HG03469 (cell line): ENCODE results near the gene HNRNPLL.

Source experiments
- ATAC-seq: cut with Tn5 transposase; IDR thresholded peaks from one replicate; pipeline ENCODE4 v1.9.1; 2021; ENCODE audit warnings: mild to moderate bottlenecking, moderate library complexity, moderate number of reproducible peaks; ENCODE audit not compliant: unreplicated experiment

The HNRNPLL gene

DNA sequence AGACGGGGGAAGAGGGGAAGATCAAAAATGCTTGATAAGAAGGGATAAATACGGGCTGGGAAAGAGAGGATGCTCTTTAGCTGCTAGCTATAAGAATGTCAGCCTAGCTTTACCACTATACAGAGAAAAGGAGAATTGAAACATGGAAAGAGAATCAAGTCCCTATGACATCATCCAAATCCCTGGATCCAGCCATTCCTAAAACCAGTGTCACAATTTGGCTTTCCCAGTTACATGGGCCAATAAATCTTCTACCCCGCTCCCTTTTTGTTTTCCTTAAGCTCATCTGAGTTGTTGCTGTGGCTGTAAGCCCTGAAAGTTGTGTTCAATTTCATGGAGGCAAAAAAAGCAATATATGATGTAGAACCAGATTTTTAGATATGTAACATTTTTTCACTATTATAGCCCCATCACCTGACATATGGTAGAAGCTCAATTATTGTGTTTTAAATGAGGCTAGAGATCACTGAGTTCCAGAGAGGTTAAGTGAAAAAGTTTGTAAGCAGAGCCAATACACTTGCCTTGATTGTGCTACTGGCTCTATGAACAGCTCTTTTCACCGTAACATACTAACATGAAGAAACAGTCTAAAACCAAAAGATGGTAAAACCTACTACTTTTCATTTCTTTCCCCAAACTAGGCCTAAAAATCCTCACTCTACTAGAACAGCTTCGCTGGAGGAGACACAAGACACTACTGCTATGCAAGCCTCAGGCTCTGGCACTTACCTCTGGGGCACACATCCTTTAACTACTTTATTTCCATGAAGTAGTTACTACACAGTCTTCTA lies 4.3 kb downstream of the HNRNPLL start:
- ATAC-seq, result no peak

DNA sequence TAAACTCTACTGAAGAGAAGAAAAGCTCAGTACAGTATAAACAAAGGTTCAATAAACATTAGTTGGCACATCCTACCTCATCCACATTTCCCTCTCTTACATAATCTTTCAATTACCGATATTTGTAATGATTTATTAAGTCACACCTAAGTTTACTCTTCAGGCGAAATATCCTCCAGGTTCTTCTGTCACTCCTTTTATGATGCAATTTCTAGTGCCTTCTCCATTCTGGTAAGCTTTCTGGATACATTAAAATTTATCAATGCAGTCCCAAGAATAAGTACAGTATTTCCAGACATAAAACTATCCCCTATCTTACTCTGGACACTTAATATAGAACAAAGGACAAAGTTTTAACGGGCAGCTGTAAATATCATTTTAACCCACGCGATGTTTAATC lies 5.6 kb downstream of the HNRNPLL start:
- ATAC-seq, result no peak

DNA sequence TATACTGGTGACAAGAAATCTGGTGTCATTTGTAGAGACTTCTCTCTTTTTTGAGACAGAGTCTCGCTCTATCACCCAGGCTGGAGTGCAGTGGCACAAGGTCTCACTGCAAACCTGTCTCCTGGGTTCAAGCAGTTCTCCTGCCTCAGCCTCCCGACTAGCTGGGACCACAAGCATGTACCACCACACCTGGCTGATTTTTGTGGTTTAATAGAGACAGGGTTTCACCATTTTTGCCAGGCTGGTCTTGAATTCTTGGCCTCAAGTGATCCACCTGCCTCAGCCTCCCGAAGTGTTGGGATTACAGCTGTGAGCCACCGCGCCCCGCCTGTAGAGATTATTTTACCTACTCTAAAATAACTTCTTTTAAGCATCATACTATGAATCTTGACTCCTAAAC lies 6.5 kb downstream of the HNRNPLL start:
- ATAC-seq, result no peak

DNA sequence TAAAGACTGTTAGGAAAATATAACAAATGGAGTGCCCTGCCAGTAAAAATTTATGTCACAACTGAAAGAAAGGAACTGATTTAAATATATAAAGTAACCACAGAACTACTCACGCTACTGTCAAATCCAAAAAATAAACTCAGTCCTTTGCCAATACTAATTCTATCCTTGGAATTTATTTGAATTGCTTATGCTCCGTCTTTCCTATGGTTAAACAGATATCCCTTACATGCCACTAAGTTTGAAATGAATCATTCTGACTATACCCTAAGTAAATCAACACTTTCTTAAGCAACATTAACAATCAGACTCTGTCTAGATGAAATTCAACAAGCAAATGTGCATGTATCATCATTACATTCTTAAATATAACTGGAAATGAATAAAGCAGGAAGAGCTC lies 9.8 kb downstream of the HNRNPLL start:
- no peak for ATAC-seq

DNA sequence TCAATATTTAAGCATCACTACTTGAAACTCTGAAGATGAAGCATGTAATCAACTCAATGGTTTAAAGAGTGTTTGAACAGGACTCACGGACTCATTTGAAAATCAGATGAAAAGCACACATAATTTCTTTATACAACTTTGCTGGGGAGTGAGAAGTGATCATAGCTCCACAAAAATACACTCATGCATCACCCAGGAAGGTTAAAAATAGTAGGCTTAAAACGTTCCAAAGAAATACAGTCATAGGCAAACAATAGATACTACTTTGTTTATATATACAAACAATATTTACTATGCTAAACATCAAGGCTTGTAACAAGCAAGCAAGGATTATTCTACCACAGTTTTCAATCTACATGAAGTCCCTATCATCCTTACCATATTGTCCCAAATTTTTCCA lies 11.6 kb downstream of the HNRNPLL start:
- no peak for ATAC-seq

DNA sequence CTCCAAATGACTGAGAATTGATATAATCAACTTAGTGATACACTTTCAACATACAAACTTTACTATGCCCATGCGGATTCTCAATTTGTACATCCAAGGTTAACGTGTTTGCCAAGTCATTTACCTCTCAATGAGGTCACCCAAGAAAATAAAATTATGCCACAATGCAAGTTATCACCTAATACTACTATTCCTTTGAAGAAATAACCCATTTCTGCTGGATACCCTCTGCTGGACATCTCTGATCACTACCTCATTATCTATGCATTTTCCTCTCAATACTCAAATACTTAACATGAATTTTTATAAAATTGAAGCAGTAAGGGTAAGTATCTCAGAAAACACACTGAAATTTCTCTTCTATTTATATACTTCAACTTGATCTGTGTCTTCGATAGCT lies 12.7 kb downstream of the HNRNPLL start:
- ATAC-seq, result no peak

DNA sequence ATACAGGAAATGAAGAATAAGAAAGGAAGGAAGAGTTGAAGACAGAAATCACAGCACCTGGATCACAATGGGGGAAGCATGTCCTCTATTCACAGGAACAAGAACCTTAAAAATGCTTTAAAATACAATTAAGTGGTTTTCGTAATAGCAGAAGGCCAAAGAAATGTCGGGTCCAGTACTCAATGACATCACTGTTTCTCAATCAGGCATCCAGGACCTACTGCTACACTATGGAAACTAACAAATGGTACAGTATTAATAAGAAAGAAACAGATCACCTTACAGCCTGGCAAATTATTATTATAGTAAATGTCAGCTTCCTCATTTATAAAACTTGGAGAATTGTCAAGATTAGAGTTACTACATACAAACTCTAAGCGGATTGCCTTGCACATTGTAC lies 15.8 kb downstream of the HNRNPLL start:
- no peak for ATAC-seq

DNA sequence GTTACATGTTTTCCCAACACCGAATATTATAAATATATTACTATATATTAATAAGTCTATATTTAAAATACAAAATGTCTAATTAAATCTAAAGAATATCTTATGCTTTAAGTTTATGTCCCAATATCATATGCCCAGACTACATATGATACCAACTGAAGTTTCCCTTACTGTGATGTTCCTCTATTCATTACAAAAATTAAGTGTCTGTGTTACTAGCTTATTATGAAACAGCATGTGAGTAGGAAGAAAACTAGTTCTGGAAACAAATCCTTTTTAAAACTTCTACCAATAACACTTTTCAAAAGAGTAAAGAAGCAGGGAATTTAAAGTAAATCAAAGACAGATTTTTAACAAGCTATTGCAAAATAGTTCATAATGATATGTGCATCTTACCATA lies 17.8 kb downstream of the HNRNPLL start:
- no peak for ATAC-seq

DNA sequence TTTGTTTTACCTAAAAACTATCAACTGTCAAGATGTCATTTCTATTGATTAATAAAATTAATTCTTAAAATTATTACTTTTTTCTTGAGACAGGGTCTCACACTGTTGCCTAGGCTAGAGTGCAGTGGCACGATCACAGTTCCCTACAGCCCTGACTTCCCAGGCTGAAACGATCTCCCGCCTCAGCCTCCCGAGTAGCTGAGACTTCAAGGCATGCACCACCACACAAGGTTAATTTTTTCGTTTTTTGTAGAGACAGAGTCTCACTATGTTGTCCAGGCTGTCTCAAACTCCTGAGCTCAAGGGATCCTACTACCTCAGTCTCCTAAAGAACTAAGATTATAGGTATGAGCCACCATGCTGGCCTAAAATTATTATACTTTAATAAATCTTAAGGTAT lies 18.7 kb downstream of the HNRNPLL start:
- no peak for ATAC-seq

DNA sequence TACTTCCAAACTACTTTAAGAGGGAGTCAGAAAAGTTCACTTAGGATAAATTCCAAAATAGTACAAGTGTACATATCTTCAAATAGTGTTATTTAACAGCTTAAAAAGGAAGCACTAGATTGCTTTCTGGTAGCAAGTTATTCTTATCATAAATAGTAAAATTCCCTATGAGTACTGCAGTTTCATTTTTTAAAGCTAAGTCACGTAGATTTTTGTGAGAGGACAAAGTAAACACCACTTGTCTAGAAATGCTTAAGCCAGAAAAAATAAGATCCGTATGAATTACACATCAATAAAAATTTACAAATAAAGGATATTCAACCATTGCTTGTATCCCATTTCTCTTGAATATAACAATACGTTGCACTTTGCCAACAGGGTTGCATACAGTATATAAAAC lies 19.2 kb downstream of the HNRNPLL start:
- ATAC-seq, result no peak

DNA sequence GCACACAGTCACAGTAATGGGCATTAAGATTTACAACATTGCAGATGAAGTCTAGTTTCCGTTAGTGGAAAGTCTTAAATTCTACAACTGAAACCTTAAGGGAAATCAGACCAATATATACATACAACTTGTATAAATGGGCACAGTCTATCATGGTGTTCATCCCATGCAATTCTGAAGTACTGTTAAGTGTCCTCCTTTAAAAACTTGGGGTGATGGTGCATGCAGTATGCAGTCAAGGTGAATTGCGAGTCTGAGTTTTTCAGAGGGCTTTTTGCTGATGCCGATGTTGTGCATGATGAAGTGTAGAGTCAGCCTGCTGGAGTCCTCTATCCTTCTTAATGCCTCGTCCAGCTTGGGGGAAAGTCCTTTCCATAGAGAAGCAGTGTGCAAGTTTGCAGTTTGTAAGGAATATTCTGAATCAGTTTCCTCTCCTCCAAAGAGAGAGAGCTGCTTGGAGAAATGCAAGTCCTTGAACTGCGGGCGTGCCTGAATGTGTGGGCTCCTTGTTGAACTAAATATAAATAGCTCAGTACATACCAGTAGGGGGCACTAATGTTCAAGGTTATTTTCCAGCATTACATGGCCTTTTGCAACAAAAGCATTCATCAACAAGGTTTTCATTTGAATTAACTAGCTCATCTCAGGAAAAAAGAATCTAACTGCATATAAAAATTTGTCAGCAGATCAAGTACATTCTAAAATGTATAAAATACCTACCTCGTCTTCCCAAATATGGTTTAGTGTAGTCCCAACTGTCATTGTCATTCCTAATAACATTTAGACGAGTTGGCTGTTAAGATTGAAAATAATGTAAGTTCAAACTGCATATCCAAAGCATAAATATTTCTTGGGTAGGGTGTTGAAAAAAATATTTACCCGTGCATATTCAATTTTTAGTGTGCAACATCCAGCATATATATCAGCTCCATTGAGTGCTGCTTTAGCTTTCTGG lies 21.3 kb downstream of the HNRNPLL start:
- no peak for ATAC-seq

DNA sequence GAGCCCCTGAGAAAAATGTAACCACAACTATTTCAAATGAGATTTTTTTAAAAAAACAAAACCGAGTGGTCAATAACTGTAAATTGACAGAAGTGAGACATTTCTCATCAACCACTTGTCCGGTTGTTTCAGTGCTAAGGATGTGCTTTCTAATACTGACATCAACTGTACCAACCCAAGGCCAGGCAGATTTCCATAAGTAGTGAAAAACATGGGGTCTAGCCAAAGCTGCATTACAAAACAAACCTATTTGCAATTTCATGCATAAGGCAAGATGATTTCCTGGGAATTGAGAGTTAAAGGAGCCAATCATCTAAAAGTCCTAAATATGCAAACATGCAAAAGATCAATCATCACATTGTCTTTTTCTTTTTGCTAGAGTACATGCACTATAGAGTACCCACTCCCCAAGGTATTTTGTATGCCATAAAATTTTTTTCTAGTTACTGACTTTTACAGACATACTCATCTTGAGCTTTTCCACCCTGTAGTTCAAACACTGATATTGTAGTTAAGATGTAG lies 22.6 kb downstream of the HNRNPLL start:
- ATAC-seq, result no peak

DNA sequence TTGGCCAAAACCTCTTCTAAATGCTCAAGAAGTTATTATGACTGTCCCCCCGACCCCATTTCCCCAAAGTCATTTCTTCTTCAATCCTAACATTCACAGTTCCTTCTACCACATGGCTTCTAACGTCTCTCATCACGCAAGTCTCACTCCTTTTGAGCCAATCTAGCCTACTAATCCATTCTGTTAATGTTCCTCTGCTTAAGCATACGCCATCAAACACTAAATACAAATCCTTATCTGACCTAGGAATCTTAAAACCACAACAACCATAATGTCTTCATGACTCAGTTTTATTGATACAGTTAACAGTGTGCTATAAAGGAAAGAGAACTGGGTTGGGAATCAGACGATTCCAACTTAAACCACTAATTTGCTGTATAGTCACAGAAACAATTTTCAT lies 23.9 kb downstream of the HNRNPLL start:
- no peak for ATAC-seq

DNA sequence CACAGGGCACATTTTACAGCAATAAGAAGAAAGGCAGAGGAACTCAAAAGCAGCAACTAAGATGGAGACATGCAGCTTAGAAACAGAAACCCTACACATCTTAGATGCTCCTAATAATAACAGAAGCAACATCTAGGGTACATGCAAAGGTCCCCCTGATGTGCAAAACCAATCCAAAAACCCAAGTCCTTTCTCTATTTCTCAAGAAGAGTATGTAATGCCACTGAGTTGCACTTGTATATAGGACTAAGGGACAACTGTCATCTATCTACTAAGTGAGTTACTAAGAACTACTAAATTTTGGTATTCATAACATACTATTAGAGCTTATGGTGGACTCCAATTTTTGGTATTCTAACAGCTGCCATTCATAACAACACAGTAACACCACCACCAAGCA lies 28.4 kb downstream of the HNRNPLL start:
- no peak for ATAC-seq

DNA sequence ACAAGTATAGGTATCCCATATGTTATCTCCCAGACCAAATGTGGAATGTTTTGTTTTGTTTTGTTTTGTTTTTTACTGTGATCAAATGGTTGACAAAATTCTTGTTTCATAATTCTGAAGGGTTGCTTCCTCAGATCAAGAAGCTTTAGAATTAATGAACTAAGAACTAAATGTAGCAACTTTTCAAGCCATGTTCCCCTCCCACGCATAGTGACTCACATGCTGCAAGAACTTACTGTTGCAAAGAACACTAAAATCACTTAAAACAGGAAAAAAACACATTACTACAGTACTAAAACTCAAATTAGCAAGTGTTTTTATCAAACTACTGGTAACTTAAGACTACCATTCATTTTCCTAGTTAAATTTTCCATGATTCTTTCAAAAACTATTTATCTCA lies 30.6 kb downstream of the HNRNPLL start:
- no peak for ATAC-seq

DNA sequence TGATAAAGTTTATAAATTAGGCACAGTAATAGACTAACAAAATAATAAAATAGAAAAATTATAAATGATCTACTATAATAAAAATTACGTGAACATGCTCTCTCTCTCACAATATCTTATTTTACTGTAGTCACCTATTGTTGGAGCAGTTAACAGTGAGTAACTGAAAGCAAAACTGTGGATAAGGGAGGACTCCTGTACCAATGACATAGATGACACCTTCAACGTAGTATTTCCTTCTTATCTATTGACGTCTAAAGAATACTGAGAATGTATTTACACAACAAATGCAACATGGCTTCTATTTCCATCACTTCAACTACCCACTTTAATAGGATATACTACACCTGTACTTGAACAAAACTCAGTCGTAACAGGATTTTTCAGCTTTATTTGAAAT lies 31.5 kb downstream of the HNRNPLL start:
- no peak for ATAC-seq

DNA sequence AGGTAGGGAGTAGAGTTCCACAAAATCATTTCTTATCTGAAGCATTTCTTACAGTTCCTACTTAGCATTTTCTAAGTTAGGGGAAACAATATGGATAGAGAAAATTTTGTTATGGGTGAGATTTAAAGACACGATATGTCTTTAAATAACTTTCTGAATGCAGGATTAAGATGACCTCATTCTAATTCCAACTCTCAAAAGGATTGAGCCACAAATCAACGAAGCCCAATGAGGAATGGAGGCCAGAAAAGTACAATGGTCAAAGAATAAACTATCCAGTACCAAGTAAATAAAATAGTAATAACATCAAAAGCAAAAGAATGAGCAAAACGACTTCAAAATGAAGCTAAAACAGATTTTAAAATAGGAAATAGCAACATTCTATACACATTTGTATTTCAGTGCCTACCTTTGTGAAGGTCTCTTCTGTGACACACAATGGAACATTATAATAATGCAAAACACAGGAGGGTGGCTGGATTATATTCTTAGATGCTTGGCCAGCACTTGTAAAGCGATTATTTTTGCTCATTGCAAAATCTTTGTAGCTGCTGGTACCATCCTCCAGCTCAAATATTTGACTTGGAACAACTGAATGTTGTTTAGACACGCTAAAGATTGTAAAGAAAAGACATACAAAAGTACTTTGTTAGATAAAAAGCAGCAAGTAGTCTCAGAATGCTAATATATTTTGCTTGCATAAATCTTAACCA lies 33.8 kb downstream of the HNRNPLL start:
- ATAC-seq, result no peak

DNA sequence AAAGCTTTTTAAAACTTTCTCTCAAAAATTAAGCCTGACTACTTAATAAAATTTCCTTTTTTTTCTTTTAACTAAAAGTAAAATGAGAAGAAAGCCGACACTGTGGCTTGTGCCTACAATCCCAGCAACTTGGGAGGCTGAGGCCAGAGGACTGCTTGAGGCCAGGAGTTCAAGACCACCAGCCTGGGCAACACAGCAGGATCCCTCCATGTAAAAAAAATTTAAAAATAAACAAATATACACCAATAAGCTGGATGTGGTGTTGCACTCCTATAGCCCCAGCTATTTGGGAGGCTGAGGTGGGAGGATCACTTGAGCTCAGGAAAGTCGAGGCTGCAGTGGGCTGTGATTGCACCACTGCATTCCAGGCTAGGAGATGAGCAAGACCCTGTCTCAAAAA lies 37.4 kb downstream of the HNRNPLL start:
- no peak for ATAC-seq

DNA sequence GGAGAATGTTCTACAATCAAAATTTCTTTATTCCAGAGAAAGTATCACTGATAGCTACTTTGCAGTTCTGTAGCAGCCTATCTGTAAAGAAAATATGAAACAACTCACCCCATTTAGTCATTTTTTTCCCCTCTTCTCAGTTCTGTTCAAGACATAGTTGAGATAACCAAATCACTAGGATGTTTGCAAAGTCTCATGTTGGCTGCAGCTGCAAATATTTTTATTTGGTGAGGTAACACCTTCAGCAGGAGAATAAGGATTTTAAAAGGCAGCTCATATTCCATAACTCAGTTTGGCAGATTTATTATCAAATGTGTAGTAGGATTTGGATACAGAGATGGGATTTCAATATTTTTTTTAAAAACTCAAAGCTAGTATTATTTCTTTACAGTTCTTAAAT lies 41.0 kb downstream of the HNRNPLL start:
- no peak for ATAC-seq

DNA sequence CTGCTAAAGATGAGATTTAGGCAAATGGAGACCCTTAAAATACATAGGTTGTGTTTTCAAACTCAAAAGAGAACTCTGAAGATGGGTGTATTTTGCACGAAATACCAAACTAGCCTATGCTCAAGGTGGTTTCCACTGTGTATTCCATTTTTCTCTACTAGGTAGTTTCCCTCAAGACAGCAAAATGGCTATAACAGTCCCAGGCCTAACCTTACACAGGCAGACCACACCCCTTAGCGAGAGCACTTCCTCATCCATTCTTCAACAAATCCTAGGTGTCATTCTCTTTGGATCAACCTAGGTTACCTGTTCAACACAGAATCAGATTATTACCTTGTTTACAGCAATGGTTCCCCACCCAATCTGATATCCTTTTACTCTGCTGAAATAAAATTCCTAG lies 42.6 kb downstream of the HNRNPLL start:
- no peak for ATAC-seq

DNA sequence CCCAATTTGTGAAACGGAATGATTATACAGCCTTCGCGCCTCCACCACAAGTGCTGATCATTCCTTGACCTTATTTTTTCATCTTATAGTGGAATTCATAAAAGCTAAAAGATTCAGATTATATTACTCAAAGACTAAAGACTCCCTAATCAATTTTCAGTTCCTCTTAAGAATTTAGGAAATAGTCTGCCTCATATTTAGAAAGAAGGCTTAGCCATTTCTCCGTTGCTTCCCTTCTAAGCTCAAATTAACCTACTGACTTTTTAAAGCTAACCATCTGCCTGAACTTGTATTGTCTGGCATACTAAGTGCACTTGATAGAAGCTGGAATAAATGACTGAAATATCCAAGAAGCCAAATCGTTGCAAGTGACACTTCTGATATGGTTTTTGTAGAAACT lies 44.7 kb downstream of the HNRNPLL start:
- no peak for ATAC-seq
